Hepatic stellate cell (primary cell): Measurements from ENCODE around the gene DDX52.
"Not testable (repeated sequence)": the region's sequence is repeated elsewhere in the genome, so short reads cannot be mapped to it uniquely, and the experiment has no call there.

Experiments used
- DNase-seq: peaks from one replicate; pipeline ENCODE4 v3.0.0; 2011; ENCODE audit warnings: low spot score

DDX52 gene

GRCh38 chr17:37651849-37652248 lies 8.6 kb upstream of the DDX52 start:
- no peak for DNase-seq

GRCh38 chr17:37650419-37651003 lies 7.3 kb upstream of the DDX52 start:
- peak; percentile 33 for DNase-seq

- DNase-seq, result peak; percentile 37
Observed at GRCh38 chr17:37648555-37648954, 5.3 kb upstream of the DDX52 start.

- no peak for DNase-seq
Observed at GRCh38 chr17:37647856-37648255, 4.6 kb upstream of the DDX52 start.

- DNase-seq, result no peak
Observed at GRCh38 chr17:37643869-37644268, 623 bp upstream of the DDX52 start.

GRCh38 chr17:37642681-37643080 lies 565 bp downstream of the DDX52 start:
- peak; percentile 19 for DNase-seq

- no peak for DNase-seq
Observed at GRCh38 chr17:37640015-37640414, 3.2 kb downstream of the DDX52 start.

GRCh38 chr17:37637956-37638355 lies 5.3 kb downstream of the DDX52 start:
- DNase-seq, result no peak

- not testable (repeated sequence) for DNase-seq
Observed at GRCh38 chr17:37616430-37616829, 26.8 kb downstream of the DDX52 start.

GRCh38 chr17:37614823-37615222 lies 28.4 kb downstream of the DDX52 start:
- no peak for DNase-seq

GRCh38 chr17:37614391-37614790 lies 28.9 kb downstream of the DDX52 start:
- peak; percentile 48 for DNase-seq

- no peak for DNase-seq
Observed at GRCh38 chr17:37610971-37611370, 32.3 kb downstream of the DDX52 start.

- not testable (repeated sequence) for DNase-seq
Observed at GRCh38 chr17:37610041-37610420, 33.2 kb downstream of the DDX52 start.

- peak; percentile 99 for DNase-seq
Observed at GRCh38 chr17:37609170-37610040, 33.8 kb downstream of the DDX52 start, which contains the start of gene SYNRG. SYNRG (minus strand) TSS chr17:37609418; CDS start chr17:37609355, 63 bp downstream.

- DNase-seq, result peak; percentile 26
Observed at GRCh38 chr17:37608351-37609169, 34.7 kb downstream of the DDX52 start.

- DNase-seq, result no peak
Observed at GRCh38 chr17:37607637-37608331, 35.5 kb downstream of the DDX52 start.

GRCh38 chr17:37605813-37606505 lies 37.3 kb downstream of the DDX52 start:
- DNase-seq, result no peak

GRCh38 chr17:37605081-37605480 lies 38.2 kb downstream of the DDX52 start:
- DNase-seq, result no peak

- DNase-seq, result no peak
Observed at GRCh38 chr17:37604556-37604955, 38.7 kb downstream of the DDX52 start.

- DNase-seq, result no peak
Observed at GRCh38 chr17:37598145-37598544, 45.1 kb downstream of the DDX52 start.

- no peak for DNase-seq
Observed at GRCh38 chr17:37592291-37592690, 51.0 kb downstream of the DDX52 start.
